Heart left ventricle (tissue), 16 donors: ENCODE data around the gene GGCT. TPM values are rescaled to one million over a fixed set of nuclear protein-coding genes. Genes with fewer than 3 reads are reported as not detected.
"Not testable (repeated sequence)": the region's sequence is repeated elsewhere in the genome, so short reads cannot be mapped to it uniquely, and the experiment has no call there.

Experiments
- ATAC-seq, 4 donors: fragments of 200-7000 bp; cut with Tn5 transposase; one replicate each; pipeline ENCODE4 v1.9.1; 2020 to 2022; ENCODE audit warnings: moderate library complexity in 4 of 4, mild to moderate bottlenecking in 3 of 4, moderate number of reproducible peaks in 1 of 4
- DNase-seq, 5 donors: peaks; one replicate each; pipeline ENCODE4 v3.0.0-alpha.2; 2020
- H3K27ac ChIP-seq, 12 donors: fragments of 200-600 bp; sonication (generic) in 4 of 12; one replicate each; pipeline versions ENCODE4 v1.5.0 to v1.8.0; 2016 to 2022; ENCODE audit warnings: mild to moderate bottlenecking in 2 of 12
- H3K27me3 ChIP-seq, 9 donors: fragments of 200-600 bp; sonication (generic) in 2 of 9; one replicate each; pipeline versions ENCODE4 v1.5.1 to v1.8.0; 2016 to 2022; ENCODE audit warnings: mild to moderate bottlenecking in 3 of 9
- H3K36me3 ChIP-seq, 9 donors: fragments of 200-600 bp; sonication (generic) in 2 of 9; one replicate each; pipeline versions ENCODE4 v1.5.0 to v1.8.0; 2018 to 2022; ENCODE audit warnings: mild to moderate bottlenecking in 2 of 9
- H3K4me1 ChIP-seq, 12 donors: fragments of 200-600 bp; sonication (generic) in 4 of 12; one replicate each; pipeline versions ENCODE4 v1.5.0 to v1.8.0; 2016 to 2022; ENCODE audit warnings: mild to moderate bottlenecking in 3 of 12
- H3K4me3 ChIP-seq, 12 donors: fragments of 200-600 bp; sonication (generic) in 4 of 12; one replicate each; pipeline versions ENCODE4 v1.5.0 to v1.8.0; 2017 to 2022; ENCODE audit warnings: mild to moderate bottlenecking in 9 of 12, moderate library complexity in 4 of 12
- H3K9me3 ChIP-seq, 12 donors: fragments of 200-600 bp; sonication (generic) in 4 of 12; one replicate each; pipeline versions ENCODE4 v1.5.0 to v1.8.0; 2016 to 2022; ENCODE audit warnings: mild to moderate bottlenecking in 1 of 12
- POLR2A ChIP-seq, 2 donors: fragments of 450-650 bp; IDR thresholded peaks; one replicate each; pipeline ENCODE4 v1.6.1; 2017; ENCODE audit warnings: antibody characterized with exemption in 2 of 2, mild to moderate bottlenecking in 2 of 2, moderate library complexity in 2 of 2
- WGBS, 4 donors: extraction: QIAGEN DNeasy Blood & Tissue Kit in 2 of 4; methylation state at CpG; one replicate each; pipeline versions ENCODE4 v1.1.5 to v1.1.7; 2013 to 2018; 5-methylcytosine and 5-hydroxymethylcytosine counted together
- intact Hi-C, 10 donors: fragments of 100-400 bp; cut with DNase I; formaldehyde crosslinking; loops; one replicate each; pipeline versions ENCODE4 v1.11.1 to v1.14.2; 2022
- polyA plus RNA-seq, 2 donors: library from polyadenylated mRNA; stranded (reverse); fragments of 200-250 nt; gene quantifications; one replicate each; pipeline ENCODE4 v1.2.3, GENCODE V29; 2013
- total RNA-seq, 9 donors: library from RNA; depleted of rRNA in 2 of 9; stranded (reverse); fragments of >200 nt in 2 of 9; fragmentation: NEBNext Ultra II Directional in 3 of 9; extraction: Animal tissue kit (Norgen Biotek cat#: 25700) in 3 of 9; gene quantifications; one replicate each; pipeline versions ENCODE4 v1.1.0 to v1.2.4, GENCODE V29; 2016 to 2023
- TF ChIP-seq, protein P1 (sequence below), 12 donors: fragments of 200-600 bp; sonication (generic) in 4 of 12; IDR thresholded peaks; one replicate each; pipeline versions ENCODE4 v1.5.0 to v1.8.0; 2018 to 2022; ENCODE audit warnings: antibody characterized with exemption in 12 of 12, mild to moderate bottlenecking in 5 of 12
- donor health status: ischemic (EF 13 %, LVEDD 7.1; RV severe dilation, severe dysfunction).
- donor health status: healthy with polysubstance abuse.
- donor health status: DM: no; HTN: yes; CAD: no.
- donor health status: DM: no; HTN: no; CAD: no.
- donor health status: ischemic (EF 25% LVEDD 6.9; RV normal size, moderate dysfunction).
- donor health status: ischemic (EF 25% LVEDD 5.7; RV mildly dilated, moderate dysfunction).
- donor health status: healthy.
- donor health status: DM: yes; HTN: yes; CAD: no.
- donor health status: ischemic (EF 35%, LVEDD 5.7; RV mildly dilated, moderate dysfunction).
- donor health status: nonischemic (EF 11% LVEDD 7.7; RV severe dilation, severe dysfunction).
- donor health status: DM: yes; HTN: yes; CAD: no.
- donor health status: PGD.
- donor health status: ischemic (EF 29% LVEDD 5.4; RV normal size, mild dysfunction).
- donor health status: nonischemic (EF 23%, LVEDD 6.1; RV moderate dilation, normal function).

The GGCT gene
- total and polyA plus RNA-seq, 11 donors, result 14.1 to 54.3 (median 18.7) TPM

- H3K27me3 ChIP-seq, result no peaks in the 10 kb centered on the region
- DNase-seq (no peak), ATAC-seq (no peak)
- H3K4me1 ChIP-seq, result peaks cover 0 to 4% (median 0%) of the 10 kb centered on the region in 12 donors
- H3K9me3 ChIP-seq, result no peaks in the 10 kb centered on the region
- intact Hi-C loops, result no loop called here
- peaks cover 0 to 12% (median 0%) of the 10 kb centered on the region in 9 donors for H3K36me3 ChIP-seq
- TF ChIP-seq POLR2A (IDR thresholded peaks at IDR 0.05), result no peak
- TF ChIP-seq, protein P1, sequence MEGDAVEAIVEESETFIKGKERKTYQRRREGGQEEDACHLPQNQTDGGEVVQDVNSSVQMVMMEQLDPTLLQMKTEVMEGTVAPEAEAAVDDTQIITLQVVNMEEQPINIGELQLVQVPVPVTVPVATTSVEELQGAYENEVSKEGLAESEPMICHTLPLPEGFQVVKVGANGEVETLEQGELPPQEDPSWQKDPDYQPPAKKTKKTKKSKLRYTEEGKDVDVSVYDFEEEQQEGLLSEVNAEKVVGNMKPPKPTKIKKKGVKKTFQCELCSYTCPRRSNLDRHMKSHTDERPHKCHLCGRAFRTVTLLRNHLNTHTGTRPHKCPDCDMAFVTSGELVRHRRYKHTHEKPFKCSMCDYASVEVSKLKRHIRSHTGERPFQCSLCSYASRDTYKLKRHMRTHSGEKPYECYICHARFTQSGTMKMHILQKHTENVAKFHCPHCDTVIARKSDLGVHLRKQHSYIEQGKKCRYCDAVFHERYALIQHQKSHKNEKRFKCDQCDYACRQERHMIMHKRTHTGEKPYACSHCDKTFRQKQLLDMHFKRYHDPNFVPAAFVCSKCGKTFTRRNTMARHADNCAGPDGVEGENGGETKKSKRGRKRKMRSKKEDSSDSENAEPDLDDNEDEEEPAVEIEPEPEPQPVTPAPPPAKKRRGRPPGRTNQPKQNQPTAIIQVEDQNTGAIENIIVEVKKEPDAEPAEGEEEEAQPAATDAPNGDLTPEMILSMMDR (IDR thresholded peaks at IDR 0.05), result no peak
- no peak overlapping the region for H3K27ac ChIP-seq
- WGBS, 4 donors, result 92 to 95% (median 94%) methylated on average over 3 of the region's 3 CpGs
- H3K4me3 ChIP-seq, result no peak overlapping the region
Measured at GRCh38 chr7:30531286-30531685, 26.7 kb upstream of the GGCT start.

DNA sequence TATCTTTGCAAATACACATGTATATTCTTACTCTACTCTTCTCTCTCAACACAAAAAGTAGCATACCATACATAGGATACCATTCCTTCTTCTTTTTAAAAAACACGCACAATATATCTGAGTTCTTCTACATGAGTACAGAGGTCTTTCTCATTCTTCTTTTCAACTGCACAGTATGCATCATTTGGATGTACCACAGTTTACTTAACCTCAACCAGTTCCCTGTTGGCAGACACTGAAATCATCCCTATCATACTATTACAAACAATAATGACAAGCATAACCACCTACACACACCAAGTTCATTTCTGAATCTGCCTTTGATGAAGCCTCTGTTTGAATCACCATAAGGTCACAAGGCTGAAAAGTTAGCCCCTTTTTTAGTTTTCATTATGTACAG, 25.7 kb upstream of the GGCT start:
- DNase-seq, result no peak
- Histone ChIP-seq H3K36me3 (peaks cover 0 to 7% (median 0%) of the 10 kb centered on the region in 9 donors), H3K9me3 (no peaks in the 10 kb centered on the region), H3K27me3 (no peaks in the 10 kb centered on the region), H3K27ac (no peak overlapping the region), H3K4me1 (peaks cover 0 to 4% (median 0%) of the 10 kb centered on the region in 12 donors), H3K4me3 (no peak overlapping the region)
- intact Hi-C loops, result no loop called here
- no peak for ATAC-seq
- 97 to 100% (median 98%) methylated on average over 1 of the region's 1 CpG for WGBS, 4 donors
- TF ChIP-seq, protein P1 (IDR thresholded peaks at IDR 0.05), result no peak
- TF ChIP-seq POLR2A (IDR thresholded peaks at IDR 0.05), result no peak

DNA sequence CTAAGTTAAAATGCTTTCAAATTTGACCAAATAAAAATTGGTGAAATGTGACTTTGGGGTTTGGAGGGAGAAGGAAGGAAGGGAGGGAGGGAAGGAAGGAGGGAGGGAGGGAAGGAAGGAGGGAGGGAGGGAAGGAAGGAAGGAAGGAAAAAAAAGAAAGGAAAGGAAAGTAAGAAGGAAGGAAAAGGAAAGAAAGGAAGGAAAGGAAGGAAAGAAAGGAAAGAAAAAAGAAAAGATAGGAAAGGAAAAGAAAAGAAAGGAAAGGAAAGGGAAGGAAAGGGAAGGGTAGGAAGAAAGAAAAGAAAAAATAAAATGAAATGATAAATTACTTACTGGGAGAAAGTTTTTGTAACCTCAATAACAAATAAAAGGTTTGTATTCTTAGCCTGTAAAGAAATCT, 24.1 kb upstream of the GGCT start:
- Histone ChIP-seq H3K9me3 (no peaks in the 10 kb centered on the region), H3K27me3 (no peaks in the 10 kb centered on the region), H3K36me3 (peaks cover 0 to 7% (median 0%) of the 10 kb centered on the region in 9 donors), H3K27ac (no peak overlapping the region), H3K4me3 (no peak overlapping the region), H3K4me1 (peaks cover 0 to 2% (median 0%) of the 10 kb centered on the region in 12 donors)
- TF ChIP-seq, protein P1 (IDR thresholded peaks at IDR 0.05), result no peak
- no peak for TF ChIP-seq POLR2A (IDR thresholded peaks at IDR 0.05)
- DNase-seq (no peak), ATAC-seq (no peak)
- intact Hi-C loops, result no loop called here

- DNase-seq, H3K27me3 ChIP-seq, H3K36me3 ChIP-seq, H3K4me3 ChIP-seq, H3K27ac ChIP-seq, H3K4me1 ChIP-seq, ATAC-seq, intact Hi-C loops, H3K9me3 ChIP-seq: not testable (repeated sequence)
- 83 to 96% (median 91%) methylated on average over 1 of the region's 1 CpG for WGBS, 4 donors
Measured at GRCh38 chr7:30527297-30527696, 22.7 kb upstream of the GGCT start.

DNA sequence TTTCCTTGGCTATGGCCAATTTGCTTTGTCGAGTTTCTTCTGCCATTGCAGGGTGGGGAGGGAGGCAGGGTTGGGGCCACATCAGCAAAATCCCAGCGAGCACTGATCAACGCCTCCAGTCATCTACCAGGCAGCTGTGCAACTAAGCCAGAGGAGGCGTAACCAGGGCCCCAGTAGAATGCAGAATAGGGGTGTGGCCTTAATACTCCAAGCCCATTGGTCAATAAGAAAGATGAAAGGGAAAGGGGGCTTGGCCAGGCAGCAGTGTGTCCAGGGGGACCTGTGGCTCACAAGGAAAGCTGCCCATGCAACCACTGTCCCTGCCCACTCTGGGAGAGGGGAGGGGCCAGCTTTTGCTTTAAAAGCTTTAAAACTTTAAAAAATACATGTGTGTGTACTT, 21.5 kb upstream of the GGCT start:
- 95 to 97% (median 96%) methylated on average over 4 of the region's 4 CpGs for WGBS, 4 donors
- no peak for TF ChIP-seq POLR2A (IDR thresholded peaks at IDR 0.05)
- TF ChIP-seq, protein P1 (IDR thresholded peaks at IDR 0.05), result no peak
- no peak overlapping the region for H3K4me3 ChIP-seq
- intact Hi-C loops, result no loop called here
- H3K36me3 ChIP-seq, result peaks cover 0 to 7% (median 0%) of the 10 kb centered on the region in 9 donors
- H3K9me3 ChIP-seq, result no peaks in the 10 kb centered on the region
- no peak overlapping the region for H3K27ac ChIP-seq
- H3K4me1 ChIP-seq, result peaks cover 0 to 11% (median 0%) of the 10 kb centered on the region in 12 donors
- DNase-seq (no peak), ATAC-seq (no peak)
- H3K27me3 ChIP-seq, result no peaks in the 10 kb centered on the region
